HG03175 (cell line): ENCODE measurements around the gene SIGLEC15.
"Not testable (repeated sequence)": the region's sequence is repeated elsewhere in the genome, so short reads cannot be mapped to it uniquely, and the experiment has no call there.

Source experiments
- ATAC-seq: cut with Tn5 transposase; IDR thresholded peaks from one replicate; pipeline ENCODE4 v1.9.1; 2021; ENCODE audit warnings: mild to moderate bottlenecking, moderate library complexity; ENCODE audit not compliant: unreplicated experiment

Gene SIGLEC15

GRCh38 chr18:45818765-45819164 lies 6.7 kb upstream of the SIGLEC15 start:
- ATAC-seq = not testable (repeated sequence)

GRCh38 chr18:45820106-45820745 lies 5.2 kb upstream of the SIGLEC15 start:
- no peak for ATAC-seq

GRCh38 chr18:45821026-45821425 lies 4.4 kb upstream of the SIGLEC15 start:
- no peak for ATAC-seq

- ATAC-seq = no peak
These were observed 3.8 kb upstream of the SIGLEC15 start for GRCh38 chr18:45821711-45822110.

- no peak for ATAC-seq
These were observed 609 bp downstream of the SIGLEC15 start for GRCh38 chr18:45826084-45826483.

- not testable (repeated sequence) for ATAC-seq
These were observed 1.2 kb downstream of the SIGLEC15 start for GRCh38 chr18:45826716-45827115.

- ATAC-seq = no peak
These were observed 3.7 kb downstream of the SIGLEC15 start for GRCh38 chr18:45828917-45829811.

GRCh38 chr18:45829855-45830254 lies 4.4 kb downstream of the SIGLEC15 start:
- no peak for ATAC-seq

- no peak for ATAC-seq
These were observed 5.4 kb downstream of the SIGLEC15 start for GRCh38 chr18:45830917-45831316.

GRCh38 chr18:45833846-45834245 lies 8.4 kb downstream of the SIGLEC15 start:
- no peak for ATAC-seq

GRCh38 chr18:45834306-45834705 lies 8.8 kb downstream of the SIGLEC15 start:
- no peak for ATAC-seq

- ATAC-seq = no peak
These were observed 9.7 kb downstream of the SIGLEC15 start for GRCh38 chr18:45835057-45835636.

- no peak for ATAC-seq
These were observed 11.0 kb downstream of the SIGLEC15 start for GRCh38 chr18:45836242-45837205.

- peak; percentile 45 for ATAC-seq
These were observed 12.0 kb downstream of the SIGLEC15 start for GRCh38 chr18:45837283-45838070.

GRCh38 chr18:45838302-45839070 lies 13.0 kb downstream of the SIGLEC15 start:
- ATAC-seq = no peak

GRCh38 chr18:45839414-45840395 lies 14.2 kb downstream of the SIGLEC15 start:
- peak; percentile 57 for ATAC-seq

- ATAC-seq = no peak
These were observed 15.7 kb downstream of the SIGLEC15 start for GRCh38 chr18:45841060-45841764.
